ENCODE results near the gene SCAPER.
"Not testable (repeated sequence)": the region's sequence is repeated elsewhere in the genome, so short reads cannot be mapped to it uniquely, and the experiment has no call there.

SCAPER gene

DNA sequence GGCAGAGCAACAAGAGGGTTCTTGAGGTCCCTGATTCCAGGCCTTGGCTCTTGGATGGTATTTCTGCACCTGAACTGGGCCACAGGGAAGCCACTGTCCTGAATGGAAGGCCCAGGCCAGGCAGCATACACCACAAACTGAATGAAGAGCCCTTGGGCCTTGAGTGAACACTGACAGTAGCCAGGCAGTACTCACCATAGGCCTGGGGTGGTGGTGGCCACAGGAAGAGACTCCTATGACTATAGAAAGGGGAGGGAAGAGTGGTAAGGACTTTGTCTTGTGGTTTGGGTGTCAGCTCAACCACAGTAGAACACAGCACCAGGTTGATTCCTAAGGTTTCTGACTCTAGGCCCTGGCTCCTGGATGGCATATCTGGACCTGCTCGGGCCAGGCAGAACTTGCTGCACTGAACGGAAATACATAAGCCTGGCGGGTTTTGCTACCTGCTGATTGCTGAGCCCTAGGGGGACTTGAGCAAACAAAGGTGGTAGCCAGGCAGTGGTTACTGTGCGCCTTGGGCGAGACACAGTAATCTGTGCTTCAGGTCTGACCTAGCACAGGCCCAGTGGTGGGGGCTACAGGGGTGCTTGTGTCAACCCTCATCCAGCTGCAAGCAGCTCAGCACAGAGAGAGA, 327.1 kb downstream of the SCAPER start:
- no peak for DNase-seq

- DNase-seq: peak in 10 of 56 donors; percentile 0 to 57 (median 9)
Observed at GRCh38 chr15:76576523-76577279, 328.4 kb downstream of the SCAPER start.

DNA sequence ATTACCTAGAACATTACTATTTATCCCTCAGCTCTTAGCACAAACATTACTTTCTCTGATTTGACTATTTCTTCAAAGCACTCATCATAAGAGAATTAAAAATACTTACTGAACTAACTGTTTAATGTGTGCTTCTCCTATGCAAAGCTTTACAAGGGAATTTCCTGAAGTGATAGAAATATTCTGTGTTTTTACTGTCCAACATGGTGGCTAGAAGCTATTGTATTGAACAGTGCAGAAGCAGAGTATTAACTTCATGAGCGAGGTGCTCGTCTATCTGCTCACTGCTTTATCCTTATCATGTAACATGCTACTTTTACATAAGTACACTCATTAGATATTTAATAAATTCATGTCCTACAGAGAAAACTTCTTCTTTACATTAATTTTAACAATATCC, 329.5 kb downstream of the SCAPER start:
- DNase-seq: no peak

DNA sequence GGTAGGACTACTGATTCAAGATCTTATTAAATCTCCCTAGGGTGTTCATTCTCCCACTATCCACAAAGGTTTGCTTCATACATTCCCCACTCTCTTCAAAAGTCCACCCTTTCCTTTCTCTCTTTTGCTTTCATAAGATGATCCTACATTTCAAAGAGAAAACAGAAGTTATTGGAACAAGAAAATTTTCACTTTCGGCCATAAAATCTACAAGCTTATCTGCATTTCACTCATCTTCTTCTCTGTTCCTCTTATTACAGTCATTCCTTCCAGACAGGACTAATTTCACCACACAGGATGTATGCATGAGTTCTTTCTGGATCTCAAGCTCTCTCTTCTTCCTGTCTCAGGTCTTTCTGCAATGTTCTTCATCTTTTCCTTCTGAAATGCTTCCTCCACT, 329.9 kb downstream of the SCAPER start:
- DNase-seq: no peak

DNA sequence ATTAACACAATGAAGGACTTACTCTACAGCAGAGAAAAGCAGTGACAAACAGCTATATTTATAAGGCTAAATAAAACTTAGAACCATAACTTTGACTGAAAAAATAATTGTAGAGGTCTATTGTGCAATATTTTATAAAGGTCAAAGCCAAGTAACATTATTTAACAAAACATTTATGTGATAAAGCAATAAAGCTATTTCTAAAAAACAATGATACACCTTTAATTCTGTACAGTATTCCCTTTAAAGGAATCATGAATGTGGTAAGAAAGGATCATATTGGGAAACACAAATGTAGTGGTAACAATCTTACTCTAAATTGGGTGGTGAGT, 332.2 kb downstream of the SCAPER start:
- no peak for DNase-seq

- no peak for DNase-seq
Observed at GRCh38 chr15:76566276-76566675, 338.9 kb downstream of the SCAPER start.

DNA sequence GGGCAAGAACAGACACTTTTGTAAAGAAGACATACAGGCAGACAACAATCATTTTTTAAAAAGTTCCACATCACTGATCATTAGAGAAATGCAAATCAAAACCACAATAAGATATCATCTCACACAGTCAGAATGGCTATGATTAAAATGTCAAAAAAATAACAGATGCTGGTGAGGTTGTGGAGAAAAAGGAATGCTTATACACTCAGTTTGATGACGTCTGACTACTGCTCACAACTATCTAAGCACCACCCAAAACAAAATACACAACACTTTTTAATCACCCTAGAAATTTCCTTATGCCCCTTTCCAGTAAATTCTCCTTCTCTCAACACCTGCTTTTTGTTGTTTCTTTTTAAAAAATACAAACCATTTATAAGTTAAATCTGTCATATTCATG, 339.8 kb downstream of the SCAPER start:
- no peak for DNase-seq

DNA sequence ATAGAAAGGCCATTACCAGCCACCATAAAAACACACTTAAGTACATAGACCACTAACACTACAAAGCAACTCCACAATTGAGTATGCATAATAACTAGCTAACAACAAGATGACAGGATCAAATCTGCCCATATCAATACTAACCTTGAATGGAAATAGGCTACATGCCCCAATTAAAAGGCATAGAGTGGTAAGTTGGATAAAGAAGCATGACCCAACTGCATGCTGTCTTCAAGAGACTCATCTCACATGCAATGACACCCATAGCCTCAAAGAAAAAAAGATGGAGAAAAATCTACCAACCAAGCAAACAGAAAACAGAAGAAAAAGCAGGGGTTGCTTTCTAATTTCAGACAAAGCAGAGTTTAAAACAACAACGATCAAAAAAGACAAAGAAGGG, 349.9 kb downstream of the SCAPER start:
- no peak for DNase-seq

DNA sequence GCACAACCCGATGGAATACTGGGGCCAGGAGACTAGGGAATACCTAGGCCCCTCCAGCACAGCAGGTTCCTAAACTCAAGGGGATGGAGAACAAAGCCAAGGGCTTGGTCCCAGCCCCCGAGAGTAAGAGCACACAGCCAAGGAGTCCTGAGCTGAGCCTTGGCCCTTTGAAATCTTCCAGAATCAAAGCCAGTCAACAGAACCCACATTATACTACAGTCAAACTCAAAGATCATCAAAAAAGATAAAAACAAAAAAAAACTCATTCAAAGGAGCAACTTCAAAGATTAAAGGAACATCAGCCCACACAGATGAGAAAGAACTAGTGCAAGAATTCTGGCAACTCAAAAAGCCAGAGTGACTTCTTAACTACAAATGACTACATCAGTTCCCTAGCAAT, 351.6 kb downstream of the SCAPER start:
- no peak for DNase-seq

DNA sequence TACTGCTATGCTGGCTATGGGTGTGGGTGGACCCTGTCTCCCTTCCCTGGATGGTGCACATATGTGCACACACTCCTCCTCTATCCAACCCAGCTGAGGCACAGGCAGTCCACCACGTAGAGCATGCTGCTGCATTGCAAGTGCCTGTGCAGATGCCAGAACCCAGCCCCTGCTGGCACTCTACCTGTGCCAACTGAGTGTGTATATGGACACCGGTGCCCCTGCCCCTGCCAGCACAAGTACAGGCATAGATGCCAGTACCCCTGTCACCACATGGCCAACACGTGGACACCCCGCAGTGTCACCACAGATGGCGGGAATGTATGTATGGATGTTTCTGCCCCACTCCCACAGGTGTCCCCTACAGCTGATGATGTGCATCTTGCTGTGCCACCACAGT, 352.0 kb downstream of the SCAPER start:
- no peak for DNase-seq

GRCh38 chr15:76546805-76547204, 358.3 kb downstream of the SCAPER start:
- DNase-seq: no peak

DNA sequence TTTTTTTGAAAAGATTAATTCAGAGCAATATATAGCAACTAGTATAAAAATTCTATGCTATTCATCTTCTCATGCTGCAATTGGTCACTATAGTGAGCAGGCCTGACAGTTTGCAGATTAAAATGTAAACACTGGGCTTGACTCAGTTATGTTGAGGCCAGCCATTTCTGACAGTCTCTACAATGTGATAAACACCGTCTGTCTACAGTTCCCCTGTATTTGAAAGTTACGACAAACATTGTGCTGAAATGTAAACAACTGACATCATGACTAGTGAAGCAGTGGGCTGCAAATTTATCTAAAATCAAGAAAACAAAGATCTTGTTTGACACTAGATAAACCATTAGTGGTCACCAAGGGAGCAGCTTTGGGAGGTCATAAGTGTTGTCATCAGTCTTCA, 371.1 kb downstream of the SCAPER start:
- DNase-seq: no peak

DNA sequence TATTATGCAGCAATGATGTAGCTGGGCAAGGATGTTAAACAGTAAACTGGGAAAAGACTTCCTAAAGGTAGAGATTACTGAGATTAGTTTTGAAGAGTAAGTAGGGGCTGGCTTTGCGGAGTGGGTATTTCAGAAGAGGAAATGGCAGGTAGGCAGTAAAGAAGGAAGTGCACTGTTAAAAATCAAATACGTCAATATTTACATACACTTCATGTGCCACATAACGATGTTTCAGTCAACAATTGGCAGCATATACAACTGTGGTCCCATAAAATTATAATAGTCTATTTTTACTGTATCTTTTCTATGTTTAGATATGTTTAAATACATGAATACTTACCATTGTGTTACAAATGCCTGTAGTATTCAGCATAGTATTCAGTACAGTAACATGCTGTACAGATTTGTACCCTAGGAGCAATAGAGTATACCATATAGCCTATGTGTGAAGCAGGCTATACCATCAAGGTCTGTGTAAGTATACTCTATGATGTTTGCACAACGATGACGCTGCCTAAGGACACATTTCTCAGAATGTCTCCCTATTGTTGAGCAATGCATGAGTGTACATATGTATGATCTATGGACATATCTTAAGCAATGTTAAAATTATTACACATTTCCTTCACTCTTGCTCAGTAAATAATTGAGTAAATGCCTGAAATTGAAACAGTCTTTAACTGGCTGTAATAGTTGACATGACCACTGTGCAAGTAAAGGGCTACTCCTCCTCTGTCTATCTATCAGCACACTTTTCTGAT, 371.9 kb downstream of the SCAPER start:
- no peak for DNase-seq

DNA sequence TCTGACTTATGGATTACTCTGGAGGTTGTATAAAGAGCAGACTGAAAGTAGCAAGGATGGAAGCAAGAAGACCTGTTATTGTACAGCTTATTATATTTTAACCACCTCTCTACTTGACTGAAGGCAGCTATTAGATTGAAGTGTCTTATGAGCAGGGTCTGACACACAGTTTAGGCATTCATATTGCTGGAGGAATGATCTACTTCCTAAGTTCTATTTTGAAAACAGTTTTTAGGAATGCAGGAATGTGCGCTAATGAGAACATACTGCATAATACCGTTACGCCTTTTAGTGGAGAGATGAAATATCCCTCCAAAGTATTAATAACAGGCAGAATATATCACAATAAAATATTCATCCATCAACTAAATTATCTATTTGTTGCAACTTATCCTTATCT, 375.2 kb downstream of the SCAPER start:
- DNase-seq: no peak

GRCh38 chr15:76526111-76526510, 379.0 kb downstream of the SCAPER start:
- no peak for DNase-seq

DNA sequence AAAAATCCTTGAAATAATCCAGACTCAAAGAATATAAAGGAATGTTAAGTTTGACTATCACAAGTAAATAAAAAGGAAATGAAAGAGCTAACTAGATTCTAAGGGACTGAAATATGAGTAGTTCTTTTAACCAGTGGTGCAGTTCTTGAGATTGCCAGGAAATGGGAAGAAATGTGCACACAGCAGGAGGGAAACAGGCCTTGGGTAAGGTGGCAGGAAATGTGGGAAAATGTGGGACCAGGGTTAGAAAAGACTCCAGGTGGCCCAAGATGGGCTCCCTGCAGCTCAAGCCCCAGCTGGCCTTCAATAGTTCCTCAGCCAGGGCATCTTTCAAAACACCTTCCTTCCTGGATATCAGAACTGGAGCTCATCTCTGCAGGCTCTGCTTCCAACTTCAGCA, 387.2 kb downstream of the SCAPER start:
- DNase-seq: no peak

- no peak for DNase-seq
Observed at GRCh38 chr15:76514282-76514681, 390.9 kb downstream of the SCAPER start.

- DNase-seq: no peak
Observed at GRCh38 chr15:76512971-76513370, 392.2 kb downstream of the SCAPER start.

DNA sequence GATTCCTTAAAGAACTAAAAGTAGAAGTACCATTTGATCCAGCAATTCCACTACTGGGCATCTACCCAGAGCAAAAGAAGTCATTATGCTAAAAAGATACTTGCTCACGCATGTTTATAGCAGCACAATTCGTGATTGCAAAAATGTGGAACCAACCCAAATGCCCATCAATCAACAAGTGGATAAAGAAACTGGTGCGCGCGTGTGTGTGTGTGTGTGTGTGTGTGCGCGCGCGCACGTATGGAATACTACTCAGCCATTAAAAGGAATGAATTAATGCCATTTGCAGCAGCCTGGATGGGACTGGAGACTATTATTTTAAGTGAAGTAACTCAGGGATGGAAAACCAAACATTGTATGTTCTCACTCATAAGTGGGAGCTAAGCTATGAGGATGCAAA, 394.5 kb downstream of the SCAPER start:
- DNase-seq: not testable (repeated sequence)

- DNase-seq: no peak
Observed at GRCh38 chr15:76503804-76504203, 401.3 kb downstream of the SCAPER start.

DNA sequence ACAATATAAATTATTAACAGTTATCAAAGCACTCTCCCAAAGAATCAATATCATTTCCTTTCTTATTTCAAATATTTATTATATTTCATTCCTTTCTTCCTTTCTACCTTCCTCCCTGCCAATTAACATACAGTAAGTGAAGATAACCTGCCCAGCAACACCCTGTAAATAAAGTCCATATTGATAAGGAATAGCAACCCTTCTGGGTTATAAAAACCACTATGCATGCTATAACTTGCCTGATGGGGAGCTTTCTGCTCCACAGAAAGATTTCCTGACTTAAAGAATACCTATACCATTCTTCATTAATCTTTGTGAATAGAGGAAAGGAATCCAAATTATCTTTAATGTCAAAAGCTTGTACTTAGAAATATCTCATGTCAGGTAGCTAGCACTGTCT, 402.0 kb downstream of the SCAPER start:
- DNase-seq: no peak

DNA sequence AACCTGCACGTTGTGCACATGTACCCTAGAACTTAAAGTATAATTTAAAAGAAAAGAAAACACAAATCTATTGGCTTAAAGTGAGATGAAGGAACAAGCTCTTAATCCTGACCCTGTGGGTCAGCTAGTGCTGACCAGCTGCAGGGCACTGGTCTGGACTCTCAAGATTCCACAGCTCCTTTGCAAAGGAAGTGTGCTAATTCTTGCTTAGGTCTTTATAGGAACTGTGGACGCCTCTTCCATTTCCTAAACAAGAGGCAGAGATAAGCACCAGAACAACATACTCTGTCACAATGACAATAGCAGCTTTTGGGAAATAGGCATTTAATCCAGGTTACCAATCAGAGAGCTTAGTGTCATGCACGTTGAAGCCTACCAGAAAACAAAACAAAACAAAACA, 402.5 kb downstream of the SCAPER start:
- no peak for DNase-seq

- not testable (repeated sequence) for DNase-seq
Observed at GRCh38 chr15:76502185-76502584, 403.0 kb downstream of the SCAPER start.

Measured in nucleus accumbens (tissue), 56 donors.